H7 (cell line): ENCODE results near the gene ATF6B. TPM values are rescaled to one million over a fixed set of nuclear protein-coding genes. Genes with fewer than 3 reads are reported as not detected.

ENCODE experiments used
- total RNA-seq: library from RNA; depleted of rRNA; stranded (reverse); fragments of >200 nt; shearing (Covaris generic); gene quantifications from 2 replicates; pipeline ENCODE4 v1.2.3, GENCODE V29; 2014; rRNA removed

Gene ATF6B
- total RNA-seq, 1 experiment from 2014 or later = 26.2 TPM

Other genes with a start within 250 kb of the ATF6B start
- 0.42 and 0.48 TPM in 2 replicates for gene SLC44A4, start 249.2 kb downstream of the ATF6B start, total RNA-seq
- 134 and 136 TPM in 2 replicates for gene EHMT2, start 230.5 kb downstream of the ATF6B start, total RNA-seq
- gene ZBTB12, start 226.2 kb downstream of the ATF6B start, total RNA-seq = 7.9 and 8.7 TPM in 2 replicates
- gene C2, start 200.5 kb downstream of the ATF6B start, total RNA-seq = 0.63 and 1.7 TPM in 2 replicates
- not detected in 2 replicates for gene CFB, start 182.2 kb downstream of the ATF6B start, total RNA-seq
- 109 and 115 TPM in 2 replicates for gene NELFE, start 169.3 kb downstream of the ATF6B start, total RNA-seq
- 47.2 and 57.6 TPM in 2 replicates for gene SKIC2, start 169.1 kb downstream of the ATF6B start, total RNA-seq
- gene DXO, start 156.1 kb downstream of the ATF6B start, total RNA-seq = 18.8 and 19.9 TPM in 2 replicates
- gene C4A, start 146.2 kb downstream of the ATF6B start, total RNA-seq = 0.35 and 1.5 TPM in 2 replicates
- gene C4B, start 113.5 kb downstream of the ATF6B start, total RNA-seq = 1.1 and 1.9 TPM in 2 replicates
- 0.11 TPM in 1 of 2 replicates, not detected in the other for gene CYP21A2, start 89.8 kb downstream of the ATF6B start, total RNA-seq
- gene TNXB, start 18.9 kb downstream of the ATF6B start, total RNA-seq = 2.7 and 4.4 TPM in 2 replicates
- 12.5 and 12.8 TPM in 2 replicates for gene FKBPL, start 2.0 kb upstream of the ATF6B start, total RNA-seq
- gene PRRT1, start 23.7 kb upstream of the ATF6B start, total RNA-seq = 0.14 TPM in 1 of 2 replicates, not detected in the other
- gene PPT2, start 25.9 kb upstream of the ATF6B start, total RNA-seq = 24.7 and 25.5 TPM in 2 replicates
- 4.3 and 5.9 TPM in 2 replicates for gene EGFL8, start 36.3 kb upstream of the ATF6B start, total RNA-seq
- 99.3 and 113 TPM in 2 replicates for gene AGPAT1, start 47.8 kb upstream of the ATF6B start, total RNA-seq
- 94.6 and 99.0 TPM in 2 replicates for gene RNF5, start 50.2 kb upstream of the ATF6B start, total RNA-seq
- gene AGER, start 56.0 kb upstream of the ATF6B start, total RNA-seq = 2.2 and 2.8 TPM in 2 replicates
- 64.2 and 67.7 TPM in 2 replicates for gene PBX2, start 62.0 kb upstream of the ATF6B start, total RNA-seq
- 21.2 and 26.8 TPM in 2 replicates for gene GPSM3, start 64.4 kb upstream of the ATF6B start, total RNA-seq
- gene NOTCH4, start 95.8 kb upstream of the ATF6B start, total RNA-seq = 0.96 and 1.6 TPM in 2 replicates
- gene TSBP1, start 243.7 kb upstream of the ATF6B start, total RNA-seq = not detected in 2 replicates